OCI-LY7 (cell line): ENCODE results near the gene C2orf74. TPM values are rescaled to one million over a fixed set of nuclear protein-coding genes. Genes with fewer than 3 reads are reported as not detected.

Experiments used
- BruUV-seq: library from RNA; stranded (reverse); fragments of 400-500 nt; replicated peaks from 2 replicates; lab custom pipeline; 2021; lab: Mats Ljungman, UMichigan
- CTCF ChIA-PET: fragments of 300-600 bp; sonication (Branson Sonifier 250); formaldehyde crosslinking; loops from one replicate; lab custom pipeline; 2022; ENCODE audit warnings: antibody characterized with exemption; ENCODE audit not compliant: unreplicated experiment; lab: Charles Lee
- POLR2A ChIA-PET: fragments of 300-600 bp; sonication (Branson Sonifier 250); formaldehyde crosslinking; loops from one replicate; lab custom pipeline; 2022; ENCODE audit warnings: antibody characterized with exemption; lab: Charles Lee
- DNase-seq: peaks from one replicate; pipeline ENCODE4 v3.0.0-alpha.2; 2015; ENCODE audit warnings: low spot score
- H2AFZ ChIP-seq: fragments of 200-600 bp; sonication (generic), shearing (Covaris generic); 2 replicates; pipeline ENCODE4 v1.6.1; 2014; ENCODE audit warnings: mild to moderate bottlenecking, antibody characterized with exemption, low read length, moderate library complexity
- H3K27ac ChIP-seq: fragments of 200-600 bp; sonication (generic); 2 replicates; pipeline ENCODE4 v1.5.1; 2014; ENCODE audit warnings: mixed run types, low read depth, mild to moderate bottlenecking, moderate library complexity, low read length, inconsistent platforms; ENCODE audit not compliant: poor library complexity, severe bottlenecking
- H3K36me3 ChIP-seq: fragments of 200-600 bp; sonication (generic); 2 replicates; pipeline ENCODE4 v1.6.1; 2014; ENCODE audit warnings: mild to moderate bottlenecking, antibody characterized with exemption, low read length, moderate library complexity, mixed read lengths; ENCODE audit not compliant: insufficient read depth
- H3K4me1 ChIP-seq: fragments of 200-600 bp; sonication (generic); 2 replicates; pipeline ENCODE4 v1.5.1; 2014; ENCODE audit warnings: mild to moderate bottlenecking, low read length; ENCODE audit not compliant: insufficient read depth, poor library complexity, severe bottlenecking
- H3K4me2 ChIP-seq: fragments of 200-600 bp; sonication (generic); 2 replicates; pipeline ENCODE4 v1.6.1; 2014; ENCODE audit warnings: mild to moderate bottlenecking, low read length
- H3K4me3 ChIP-seq: fragments of 200-600 bp; sonication (generic); 2 replicates; pipeline ENCODE4 v1.5.1; 2014; ENCODE audit warnings: mild to moderate bottlenecking, low read depth, low read length; ENCODE audit not compliant: poor library complexity, severe bottlenecking
- H3K79me2 ChIP-seq: fragments of 200-600 bp; sonication (generic); 2 replicates; pipeline ENCODE4 v1.6.1; 2016; ENCODE audit warnings: low read depth, mild to moderate bottlenecking, low read length, moderate library complexity, mixed read lengths; ENCODE audit not compliant: insufficient read depth
- H3K9me2 ChIP-seq: fragments of 200-600 bp; sonication (generic); 2 replicates; pipeline ENCODE4 v1.6.1; 2016; ENCODE audit warnings: mild to moderate bottlenecking, low read length, mixed read lengths; ENCODE audit not compliant: insufficient read depth
- H3K9me3 ChIP-seq: fragments of 200-600 bp; sonication (generic); 2 replicates; pipeline ENCODE4 v1.6.1; 2014; ENCODE audit warnings: mild to moderate bottlenecking, mixed run types, low read length, mixed read lengths
- H4K20me1 ChIP-seq: fragments of 200-600 bp; sonication (generic); 2 replicates; pipeline ENCODE4 v1.6.1; 2014; ENCODE audit warnings: mild to moderate bottlenecking, antibody characterized with exemption, low read length, moderate library complexity, mixed read lengths; ENCODE audit not compliant: insufficient read depth
- CTCF ChIP-seq: fragments of 200-600 bp; sonication (generic); conservative IDR thresholded peaks from 2 replicates; pipeline ENCODE4 v1.5.1; 2014; ENCODE audit warnings: mild to moderate bottlenecking, antibody characterized with exemption, low read length, moderate library complexity, mixed read lengths
- EZH2phosphoT487 ChIP-seq: fragments of 200-600 bp; sonication (generic); IDR thresholded peaks from 2 replicates; pipeline ENCODE4 v1.6.1; 2018; ENCODE audit warnings: low read depth, borderline replicate concordance, mild to moderate bottlenecking, mixed run types, antibody characterized with exemption, low read length, moderate library complexity, mixed read lengths
- intact Hi-C: fragments of 100-400 bp; cut with micrococcal nuclease; formaldehyde crosslinking; loops from one replicate; pipeline ENCODE4 v1.10.0; 2022; ENCODE audit not compliant: unreplicated experiment
- total RNA-seq, 2 experiments: library from RNA; depleted of rRNA in 1 of 2; stranded (reverse); fragments of >200 nt in 1 of 2; shearing (Covaris generic) in 1 of 2; gene quantifications; 2 replicates each; pipeline ENCODE4 v1.2.3, GENCODE V29; 2014 to 2022

Gene C2orf74
- total RNA-seq, 2 experiments from 2014 or later, result 6.4 to 11.5 TPM

GRCh38 chr2:61185231-61185728 lies 23.3 kb downstream of the C2orf74 start:
- no peaks in the 10 kb centered on the region for H3K79me2 ChIP-seq
- ChIA-PET POLR2A (interaction anchor here (0.5 kb wide), 2 partner anchors 16 to 354 kb away, joined by 3 read pairs; no protein-coding TSS in a partner anchor), CTCF (interaction anchor here (0.6 kb wide), 1 partner anchor 9 kb away, joined by 3 read pairs; no protein-coding TSS in a partner anchor)
- H3K9me3 ChIP-seq, result no peaks in the 10 kb centered on the region; the same call in 1 of the 2 replicates
- TF ChIP-seq CTCF, result no peak
- no peak overlapping the region for H3K4me2 ChIP-seq
- no peaks in the 10 kb centered on the region for H3K9me2 ChIP-seq
- H3K36me3 ChIP-seq, result peaks cover 98% of the 10 kb centered on the region
- no peak overlapping the region for H2AFZ ChIP-seq
- intact Hi-C loops, result no loop called here
- H3K4me1 ChIP-seq, result no peaks in the 10 kb centered on the region
- no peak for DNase-seq
- BruUV-seq, result no TSS peak
- H3K4me3 ChIP-seq, result no peak overlapping the region
- no peaks in the 10 kb centered on the region for H4K20me1 ChIP-seq
- no peak overlapping the region for H3K27ac ChIP-seq

- no peak for TF ChIP-seq EZH2phosphoT487
- TF ChIP-seq CTCF, result no peak
- no peaks in the 10 kb centered on the region for H3K9me2 ChIP-seq
- H3K9me3 ChIP-seq, result no peaks in the 10 kb centered on the region; the same call in 1 of the 2 replicates
- no peak overlapping the region for H3K27ac ChIP-seq
- H3K4me1 ChIP-seq, result no peaks in the 10 kb centered on the region
- DNase-seq, result no peak
- intact Hi-C loops, result no loop called here
- CTCF ChIA-PET, result no interaction called here
- peaks cover 97% of the 10 kb centered on the region for H3K36me3 ChIP-seq
- H4K20me1 ChIP-seq, result no peaks in the 10 kb centered on the region
- H3K4me3 ChIP-seq, result no peak overlapping the region
- no TSS peak for BruUV-seq
- no peak overlapping the region for H3K4me2 ChIP-seq
- POLR2A ChIA-PET, result no interaction called here
- H2AFZ ChIP-seq, result no peak overlapping the region
- no peaks in the 10 kb centered on the region for H3K79me2 ChIP-seq
Measured at GRCh38 chr2:61187085-61187484, 25.1 kb downstream of the C2orf74 start.
